Measurements from ENCODE around the gene GABRD.

DNA sequence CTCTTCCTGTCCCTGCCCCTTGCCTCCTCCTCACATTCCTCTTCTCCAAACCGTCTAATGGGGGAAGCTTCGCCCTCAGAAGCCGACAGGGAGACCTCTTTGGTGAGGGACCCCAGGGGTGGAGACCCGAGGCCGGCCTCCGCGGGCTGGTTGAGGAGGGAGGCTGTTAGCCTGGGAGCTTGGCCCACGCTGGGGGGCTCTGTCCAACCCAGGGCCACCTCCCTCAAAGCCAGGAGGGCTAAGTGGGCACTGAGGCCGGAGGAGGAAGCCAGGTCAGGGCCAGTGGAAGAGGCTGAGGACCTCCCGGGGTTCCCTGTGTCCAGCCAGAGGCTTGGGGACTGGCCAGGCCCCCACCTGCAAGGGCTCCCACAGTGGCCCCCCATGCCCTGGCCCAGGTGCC, 5.3 kb downstream of the GABRD start:
- no peak for TF ChIP-seq POLR2A (IDR thresholded peaks at IDR 0.05; ENCODE audit: low read depth, low read length)
- TF ChIP-seq, protein P1, sequence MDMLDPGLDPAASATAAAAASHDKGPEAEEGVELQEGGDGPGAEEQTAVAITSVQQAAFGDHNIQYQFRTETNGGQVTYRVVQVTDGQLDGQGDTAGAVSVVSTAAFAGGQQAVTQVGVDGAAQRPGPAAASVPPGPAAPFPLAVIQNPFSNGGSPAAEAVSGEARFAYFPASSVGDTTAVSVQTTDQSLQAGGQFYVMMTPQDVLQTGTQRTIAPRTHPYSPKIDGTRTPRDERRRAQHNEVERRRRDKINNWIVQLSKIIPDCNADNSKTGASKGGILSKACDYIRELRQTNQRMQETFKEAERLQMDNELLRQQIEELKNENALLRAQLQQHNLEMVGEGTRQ (IDR thresholded peaks at IDR 0.05; ENCODE audit: borderline replicate concordance, low read depth, low read length) = no peak
- TF ChIP-seq GATAD2B (conservative IDR thresholded peaks at IDR 0.05; ENCODE audit: low read depth) = no peak
- TF ChIP-seq FOXM1 (IDR thresholded peaks at IDR 0.05; ENCODE audit: low read depth, low read length) = no peak
- TF ChIP-seq, protein P2, sequence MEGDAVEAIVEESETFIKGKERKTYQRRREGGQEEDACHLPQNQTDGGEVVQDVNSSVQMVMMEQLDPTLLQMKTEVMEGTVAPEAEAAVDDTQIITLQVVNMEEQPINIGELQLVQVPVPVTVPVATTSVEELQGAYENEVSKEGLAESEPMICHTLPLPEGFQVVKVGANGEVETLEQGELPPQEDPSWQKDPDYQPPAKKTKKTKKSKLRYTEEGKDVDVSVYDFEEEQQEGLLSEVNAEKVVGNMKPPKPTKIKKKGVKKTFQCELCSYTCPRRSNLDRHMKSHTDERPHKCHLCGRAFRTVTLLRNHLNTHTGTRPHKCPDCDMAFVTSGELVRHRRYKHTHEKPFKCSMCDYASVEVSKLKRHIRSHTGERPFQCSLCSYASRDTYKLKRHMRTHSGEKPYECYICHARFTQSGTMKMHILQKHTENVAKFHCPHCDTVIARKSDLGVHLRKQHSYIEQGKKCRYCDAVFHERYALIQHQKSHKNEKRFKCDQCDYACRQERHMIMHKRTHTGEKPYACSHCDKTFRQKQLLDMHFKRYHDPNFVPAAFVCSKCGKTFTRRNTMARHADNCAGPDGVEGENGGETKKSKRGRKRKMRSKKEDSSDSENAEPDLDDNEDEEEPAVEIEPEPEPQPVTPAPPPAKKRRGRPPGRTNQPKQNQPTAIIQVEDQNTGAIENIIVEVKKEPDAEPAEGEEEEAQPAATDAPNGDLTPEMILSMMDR (IDR thresholded peaks at IDR 0.05 in 2 of 3, conservative IDR thresholded peaks at IDR 0.05 in 1 of 3; ENCODE audit: control insufficient read depth in 2 of 3, extremely low read depth in 1 of 3, insufficient read depth in 1 of 3, low read depth in 3 of 3, low read length in 3 of 3) = no peak
- TF ChIP-seq NFXL1 (IDR thresholded peaks at IDR 0.05; ENCODE audit: borderline replicate concordance) = no peak

All from GM12878 (cell line).